NCI-H510A (cell line): Measurements from ENCODE around the gene DLG1.

ENCODE experiments used
- DNase-seq: peaks from one replicate; lab custom pipeline; 2025; lab: John Stamatoyannopoulos, UW

The DLG1 gene

DNA sequence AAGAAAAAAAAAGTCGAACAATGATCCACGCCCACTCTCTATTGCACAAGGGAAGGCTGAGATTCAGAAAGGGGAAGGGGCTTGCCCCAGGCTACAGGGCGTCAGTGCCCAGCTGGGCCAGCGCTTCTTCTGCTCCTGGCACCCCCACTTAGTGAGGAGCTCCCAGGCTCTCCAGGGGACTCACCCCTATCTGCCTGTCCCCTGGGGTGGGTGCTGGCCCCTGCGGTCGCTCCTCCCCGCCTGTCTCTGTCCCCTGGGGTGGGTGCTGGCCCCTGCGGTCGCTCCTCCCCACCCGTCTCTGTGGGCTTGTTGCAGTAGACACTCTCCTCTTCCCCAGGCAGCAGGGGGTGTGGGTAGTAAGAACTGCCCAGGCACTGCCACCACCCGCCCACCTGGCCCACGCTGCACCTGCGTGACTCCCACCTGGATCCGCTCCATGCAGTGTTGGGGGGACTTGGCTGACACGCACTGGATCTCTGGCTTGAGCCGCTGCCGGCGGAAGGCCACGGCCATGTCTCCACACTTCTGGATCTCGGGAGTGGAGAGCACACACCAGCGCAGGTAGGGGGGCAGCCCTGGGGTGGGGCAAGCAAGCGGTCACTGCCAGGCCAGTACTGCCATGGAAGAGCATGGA is 283.4 kb downstream of the DLG1 start:
- no peak for DNase-seq

DNA sequence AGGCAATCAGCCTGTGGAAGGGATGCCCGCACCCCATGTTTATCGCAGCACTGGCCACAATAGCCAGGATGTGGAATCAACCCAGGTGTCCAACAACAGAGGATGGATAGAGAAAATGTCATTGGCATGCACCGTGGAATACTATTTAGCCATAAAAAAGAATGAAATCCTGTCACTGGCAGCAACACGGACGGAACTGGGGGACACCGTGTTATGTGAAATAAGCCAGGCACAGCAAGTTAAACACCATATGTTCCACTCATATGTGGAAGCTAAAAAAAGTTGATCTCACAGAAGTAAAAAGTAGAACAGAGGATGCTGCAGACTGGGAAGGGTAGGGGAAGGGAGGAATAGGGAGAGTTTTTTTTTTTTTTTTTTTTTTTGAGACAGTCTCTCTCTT is 284.4 kb downstream of the DLG1 start:
- DNase-seq = no peak

DNA sequence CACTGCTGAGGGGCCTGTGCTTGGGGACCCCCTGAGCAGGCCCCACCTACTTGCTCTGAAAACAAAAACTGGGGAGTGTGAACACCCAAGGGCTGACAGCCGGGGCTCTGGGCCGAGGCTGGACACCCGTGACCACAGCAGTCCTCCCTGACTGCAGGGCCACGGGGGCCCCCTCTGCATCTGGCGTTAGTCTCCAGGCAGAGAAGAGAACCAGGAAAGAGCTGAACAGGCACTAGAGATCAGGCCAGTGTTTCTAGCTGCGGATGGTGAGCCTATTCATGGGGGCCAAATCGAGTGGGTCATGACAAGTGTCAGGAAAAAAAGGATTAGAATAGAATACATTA is 285.9 kb downstream of the DLG1 start:
- no peak for DNase-seq

DNA sequence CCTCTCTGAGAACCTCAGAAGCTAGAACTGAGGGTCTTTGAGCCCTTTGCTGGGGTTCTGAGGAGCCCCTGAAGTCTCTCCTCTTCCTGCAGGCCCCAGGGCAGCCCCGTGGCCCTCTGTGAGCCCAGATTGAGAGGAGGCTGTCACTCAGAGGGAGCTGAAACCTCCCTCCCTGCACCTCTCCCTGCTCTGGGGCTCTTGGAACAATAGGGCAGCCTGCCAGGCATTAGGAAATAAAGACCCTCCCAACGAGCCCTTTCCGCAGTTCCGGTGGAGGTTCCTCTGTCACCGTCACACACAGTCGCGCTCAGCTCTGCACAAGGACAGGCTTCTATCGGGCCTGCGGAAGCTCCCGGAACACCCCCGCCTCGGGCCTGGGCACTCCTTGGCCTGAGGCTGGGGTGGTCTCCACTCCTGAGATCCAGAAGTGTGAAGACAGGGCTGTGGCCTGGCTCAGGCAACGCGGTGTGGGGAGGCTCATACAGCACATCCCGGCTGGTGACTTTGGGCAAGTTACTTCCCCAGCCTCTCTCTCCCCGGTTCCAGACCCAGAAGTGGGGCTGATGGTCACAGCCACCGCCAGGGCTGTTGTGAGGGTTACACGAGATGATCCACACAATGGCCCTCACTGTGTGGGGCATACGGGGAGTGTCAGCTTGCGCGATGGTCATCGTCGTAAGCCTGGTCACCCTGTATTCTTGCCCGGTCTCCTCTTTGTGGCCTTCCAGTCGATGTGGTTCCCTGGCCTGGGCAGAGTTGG is 286.5 kb downstream of the DLG1 start:
- no peak for DNase-seq

DNA sequence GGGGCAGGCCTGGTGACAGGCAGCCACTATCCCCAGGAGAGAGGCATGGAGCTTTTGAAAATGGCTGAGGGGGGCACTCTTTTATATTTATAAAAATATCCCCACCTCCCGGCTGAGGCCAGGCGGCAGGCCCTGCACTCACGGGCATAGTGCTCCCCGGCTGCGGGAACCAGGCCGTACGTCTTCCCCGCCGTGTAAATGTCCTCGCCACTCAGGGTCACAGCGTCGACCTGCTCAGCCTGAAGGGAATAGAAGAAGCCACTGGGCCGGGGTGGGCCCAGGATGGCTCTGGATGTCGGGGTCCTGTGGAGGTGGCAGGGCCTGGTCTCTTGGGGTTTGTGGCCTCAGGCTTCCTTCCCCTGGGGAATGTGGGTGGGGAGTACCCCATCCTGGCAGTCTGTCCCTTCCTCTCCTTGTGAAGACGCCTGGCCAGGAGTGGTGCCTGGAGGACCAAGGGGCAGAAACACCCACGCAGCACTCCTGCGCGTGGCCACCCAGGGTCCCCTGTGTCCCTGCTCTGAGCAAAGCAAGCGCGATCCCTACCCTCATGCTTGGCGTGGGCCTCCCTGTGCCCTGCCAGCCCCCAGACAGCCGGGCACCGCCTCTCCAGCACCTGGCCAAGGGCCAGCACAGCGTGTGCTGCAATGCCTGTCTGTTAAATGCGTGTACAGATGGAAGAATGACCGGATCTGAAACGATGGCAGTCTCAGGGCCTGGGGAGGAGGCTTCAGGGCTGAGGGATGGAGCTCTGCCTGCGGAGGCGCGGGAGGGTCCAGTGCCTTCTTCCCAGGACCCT is 287.7 kb downstream of the DLG1 start:
- DNase-seq = no peak

DNA sequence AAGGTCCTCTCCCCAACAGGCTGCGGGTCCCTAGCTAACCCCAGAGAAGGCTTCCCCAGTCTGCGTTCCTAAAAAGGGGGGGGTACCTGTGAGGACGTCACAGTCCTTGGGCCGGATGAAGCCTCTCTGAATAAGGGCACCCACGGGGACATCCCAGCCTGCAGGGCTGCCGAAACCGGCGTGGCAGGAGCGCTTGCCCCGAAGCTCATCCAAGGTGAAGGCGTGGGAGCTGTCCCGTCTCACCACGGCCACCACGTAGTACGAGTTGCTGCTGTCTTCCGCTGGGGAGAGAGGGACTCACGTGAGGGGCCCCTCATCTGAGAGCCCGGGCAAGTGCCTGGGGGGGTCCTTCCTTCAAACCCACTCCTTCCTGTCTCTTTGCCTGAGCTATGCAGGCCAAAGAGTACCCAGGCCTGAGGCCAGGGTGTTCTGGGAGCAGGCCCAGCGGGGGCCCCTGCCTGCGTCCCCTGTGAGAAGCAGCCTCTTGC is 288.8 kb downstream of the DLG1 start:
- DNase-seq = no peak

DNA sequence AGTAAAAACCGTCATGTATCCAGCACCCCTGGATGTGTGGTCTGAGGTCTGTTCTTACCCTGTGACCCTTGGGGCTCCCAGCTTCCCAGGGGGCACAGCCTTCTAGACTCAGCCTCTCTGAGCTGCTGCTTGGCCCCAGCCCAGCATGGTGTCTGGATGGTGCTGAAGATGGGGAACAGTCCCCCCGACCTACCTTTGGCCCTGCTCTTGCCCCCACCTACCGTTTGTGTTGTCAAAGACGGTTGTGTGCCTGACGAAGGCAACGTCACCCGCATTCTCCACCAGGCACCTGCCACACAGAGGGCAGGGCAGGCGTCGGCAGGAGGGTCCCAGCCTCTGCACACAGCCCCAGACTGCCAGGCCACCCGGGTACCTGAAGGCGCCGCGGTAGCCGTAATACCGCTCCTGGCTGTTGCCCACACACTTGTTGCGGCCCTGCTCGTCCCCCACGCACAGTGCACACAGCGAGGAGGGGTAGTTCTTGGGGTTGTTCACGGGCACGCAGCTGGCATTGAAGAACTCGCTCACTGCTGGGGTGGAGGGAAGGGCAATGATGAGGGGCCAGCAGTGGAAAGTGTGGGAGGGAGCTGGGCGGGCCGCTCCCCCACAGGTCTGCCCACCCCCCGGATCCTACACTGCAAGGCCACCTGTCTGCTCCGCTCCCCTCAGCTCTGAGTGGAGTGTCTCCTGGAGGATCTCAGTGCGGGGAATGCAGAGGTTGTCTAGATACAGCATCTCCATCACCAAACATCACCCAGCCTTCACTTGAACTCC is 289.8 kb downstream of the DLG1 start:
- DNase-seq = no peak

DNA sequence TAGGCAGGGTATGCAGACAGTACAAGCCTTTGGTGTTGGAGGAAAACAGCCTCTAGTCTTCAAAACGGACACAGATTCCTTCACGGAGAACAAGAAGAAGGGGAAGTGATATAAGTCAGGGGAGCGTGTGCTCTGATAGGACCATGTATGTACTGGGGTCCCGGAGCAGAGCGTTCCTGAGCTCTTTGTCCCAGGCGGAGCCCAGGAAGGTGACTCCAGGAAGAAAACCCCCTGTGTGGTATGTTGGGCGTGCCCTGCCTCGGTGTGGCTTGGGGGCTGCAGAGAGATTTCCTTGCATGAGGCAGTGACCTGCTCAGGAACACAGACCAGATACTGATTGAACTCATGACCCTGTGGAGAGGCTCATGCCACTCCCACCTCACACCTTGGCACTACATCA is 290.5 kb downstream of the DLG1 start:
- no peak for DNase-seq

DNA sequence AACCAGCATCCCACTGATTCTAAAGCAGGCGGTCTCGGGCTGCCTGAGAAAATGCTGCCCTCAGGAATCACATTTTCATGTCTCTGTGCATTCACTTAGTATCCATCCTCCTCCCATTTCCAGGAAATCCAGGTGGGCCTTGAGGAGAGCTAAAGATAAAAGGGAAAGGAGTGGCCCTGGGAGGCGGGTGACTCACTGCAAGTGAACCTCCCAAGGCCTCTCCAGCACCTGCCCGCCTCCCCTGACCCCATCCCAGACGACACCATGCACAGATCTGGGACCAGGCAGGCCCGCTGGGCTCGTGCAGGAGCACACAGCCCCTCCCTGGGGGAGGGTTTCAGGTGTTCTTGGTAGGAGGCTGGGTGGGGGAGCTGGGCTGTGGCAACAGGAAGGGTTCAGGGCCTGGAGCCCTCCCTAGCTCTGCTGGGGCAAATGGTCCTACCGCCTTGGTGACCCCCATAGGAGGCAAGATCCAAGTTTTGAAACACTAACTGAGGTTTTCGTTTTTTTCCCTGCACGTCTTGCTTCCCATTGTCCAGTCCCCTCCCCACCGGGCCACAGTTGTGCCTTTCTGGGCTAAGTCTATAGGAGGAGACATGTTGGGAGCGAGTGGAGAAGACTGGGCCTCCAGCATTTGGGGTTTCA is 291.0 kb downstream of the DLG1 start:
- no peak for DNase-seq

DNA sequence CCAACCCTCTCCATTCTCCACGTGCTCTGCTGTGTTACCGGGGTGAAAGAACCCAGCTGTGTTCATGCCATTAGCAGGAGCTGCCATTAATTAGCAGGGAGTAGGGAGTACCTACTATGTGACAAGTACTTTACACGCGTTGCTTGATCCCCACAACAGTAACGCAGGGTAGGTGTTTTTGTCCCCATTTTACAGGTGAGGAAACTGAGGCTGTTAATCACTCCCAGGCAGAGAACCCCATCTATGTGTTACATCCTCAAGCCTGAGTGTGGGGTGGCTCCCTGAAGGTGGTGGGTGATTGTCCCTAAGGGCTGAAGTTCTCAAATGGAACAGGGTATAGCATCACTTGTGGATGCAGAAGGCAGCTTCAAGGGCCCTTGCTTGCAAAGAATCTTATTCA is 291.6 kb downstream of the DLG1 start:
- no peak for DNase-seq

DNA sequence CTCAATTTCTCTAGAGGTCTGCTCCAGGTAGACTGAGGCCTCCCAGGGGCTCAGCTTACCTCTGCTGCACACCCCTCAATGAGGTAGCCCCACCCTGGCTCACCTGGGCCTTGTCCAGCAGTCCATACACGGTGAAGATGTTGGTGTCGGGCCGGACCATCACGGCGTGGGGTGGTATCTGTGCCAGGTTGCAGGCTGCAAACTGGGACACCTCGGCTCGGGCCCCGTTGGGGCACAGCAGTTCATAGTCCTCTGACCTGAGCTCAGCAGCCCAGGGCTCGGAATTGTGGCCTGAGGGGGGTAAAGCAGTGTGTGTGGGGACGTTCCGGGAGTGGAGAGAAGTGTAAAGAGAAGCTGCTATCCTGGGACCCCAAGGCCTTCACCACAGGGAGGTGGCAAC is 292.0 kb downstream of the DLG1 start:
- no peak for DNase-seq

DNA sequence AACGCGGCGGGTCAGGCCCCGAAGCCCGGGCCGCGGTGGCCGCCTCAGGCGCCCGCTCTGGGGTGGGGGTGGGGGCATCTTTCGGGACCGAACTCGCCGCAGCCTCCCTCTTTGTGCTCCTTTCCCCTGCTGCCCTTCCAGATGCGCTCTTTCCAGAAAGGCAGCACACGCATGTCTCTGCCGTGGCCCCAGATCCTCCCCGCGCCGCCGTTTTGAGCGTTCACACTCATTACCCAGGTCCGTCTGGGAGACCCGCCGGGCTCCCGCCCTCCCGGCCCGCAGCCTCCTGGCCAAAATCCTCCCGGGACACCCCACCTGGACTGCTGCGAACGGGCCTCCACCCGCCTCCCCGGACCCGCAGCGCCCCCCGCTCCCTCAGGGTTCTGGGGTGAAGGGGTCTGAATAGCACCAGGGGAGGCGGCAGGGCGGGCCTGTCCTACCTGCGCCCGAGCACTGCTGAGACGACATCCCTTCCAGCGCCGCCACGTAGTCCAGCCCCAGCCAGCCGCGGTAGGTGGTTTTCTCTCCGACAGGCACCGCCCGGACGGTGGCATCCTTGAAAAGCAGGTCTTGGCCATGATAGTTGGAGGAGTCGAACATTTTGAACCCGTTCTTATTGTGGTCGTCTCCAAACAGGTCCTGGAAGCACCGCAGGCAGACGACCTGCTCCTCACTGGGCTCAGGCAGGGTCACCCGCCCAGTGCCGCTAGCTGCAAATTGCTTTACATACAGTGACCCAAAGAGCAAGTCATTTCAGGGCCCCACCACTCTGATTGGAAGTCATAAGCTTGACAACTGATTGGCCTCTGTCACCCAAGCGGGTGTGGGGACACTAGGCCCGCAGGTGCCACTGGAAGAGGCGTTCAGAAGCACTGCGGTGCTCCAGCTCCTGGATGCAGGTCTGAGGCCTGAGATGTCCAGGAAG is 294.7 kb downstream of the DLG1 start:
- DNase-seq = peak; percentile 39

DNA sequence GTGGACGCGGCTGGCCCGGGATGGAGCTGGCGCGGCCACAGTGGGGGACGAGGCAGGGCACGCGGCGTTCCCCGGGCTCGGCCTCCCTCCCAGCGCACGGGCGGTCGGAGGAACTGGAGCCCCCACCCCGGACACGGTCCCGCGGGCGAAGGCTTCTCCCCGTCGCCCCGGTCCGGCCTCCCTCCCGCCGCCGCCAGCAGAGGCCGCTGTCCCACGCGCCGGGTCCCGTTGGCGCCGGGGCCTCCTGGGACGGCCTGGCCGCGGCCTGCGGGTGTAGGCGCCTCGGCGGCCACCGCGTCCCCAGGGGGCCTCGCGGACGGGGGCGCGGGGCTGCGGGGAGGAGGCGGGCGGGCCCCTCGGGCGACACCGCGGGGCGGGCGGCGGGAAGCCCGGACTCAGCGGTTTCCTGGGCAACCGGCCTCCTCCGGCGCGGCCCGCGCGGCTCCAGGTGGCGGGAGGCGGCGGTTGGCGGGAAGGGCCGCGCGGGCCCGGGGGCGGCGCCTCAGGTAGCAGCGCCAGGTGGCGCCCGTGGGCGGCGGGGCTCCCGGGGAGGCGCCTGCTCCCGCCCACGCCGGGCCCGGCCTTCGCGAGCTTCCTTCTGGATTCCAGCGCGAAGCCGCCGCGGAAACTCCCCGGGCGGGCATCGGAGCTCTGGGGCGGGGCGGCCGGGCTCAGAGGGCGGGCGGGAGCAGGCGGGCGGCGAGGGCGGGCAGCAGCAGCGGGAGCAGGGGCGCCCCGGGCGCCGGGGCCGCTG is 295.5 kb downstream of the DLG1 start:
- peak; percentile 90 for DNase-seq

DNA sequence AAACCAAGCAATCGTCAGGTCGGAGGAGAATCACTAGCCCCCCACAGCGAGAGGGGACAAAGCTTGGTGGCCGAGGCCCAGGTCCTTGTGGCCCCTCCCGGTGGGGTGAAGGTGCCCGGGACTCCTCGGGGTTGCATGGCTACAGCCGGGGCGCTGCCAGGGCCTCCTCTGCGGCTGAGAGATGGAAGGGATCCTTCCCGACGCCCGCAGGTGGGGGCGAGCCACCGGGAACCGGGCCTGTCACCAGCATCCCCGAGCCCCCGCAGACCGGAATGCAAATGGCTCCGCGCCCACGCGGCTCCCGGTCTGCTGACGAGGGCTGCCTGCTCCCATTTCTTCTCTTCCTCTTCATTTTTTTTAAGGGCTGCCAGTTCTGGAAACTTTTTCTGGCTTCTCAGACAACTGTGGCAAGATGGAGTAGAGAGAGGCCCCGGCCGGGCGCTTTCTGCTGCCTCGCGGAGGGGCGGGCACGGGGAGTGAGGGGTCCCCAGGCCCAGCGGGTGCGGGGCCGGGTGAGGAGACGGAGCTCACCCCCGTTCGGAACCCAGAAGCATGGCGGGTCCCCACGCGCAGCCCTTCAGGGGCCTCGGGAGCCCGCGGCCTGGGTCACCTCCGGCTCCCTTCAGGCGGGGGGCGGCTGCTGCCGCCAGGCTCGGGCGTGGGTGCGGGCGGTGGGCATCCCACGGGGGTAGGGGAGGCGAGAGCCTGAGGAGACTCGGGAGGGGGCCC is 296.3 kb downstream of the DLG1 start:
- DNase-seq = no peak

DNA sequence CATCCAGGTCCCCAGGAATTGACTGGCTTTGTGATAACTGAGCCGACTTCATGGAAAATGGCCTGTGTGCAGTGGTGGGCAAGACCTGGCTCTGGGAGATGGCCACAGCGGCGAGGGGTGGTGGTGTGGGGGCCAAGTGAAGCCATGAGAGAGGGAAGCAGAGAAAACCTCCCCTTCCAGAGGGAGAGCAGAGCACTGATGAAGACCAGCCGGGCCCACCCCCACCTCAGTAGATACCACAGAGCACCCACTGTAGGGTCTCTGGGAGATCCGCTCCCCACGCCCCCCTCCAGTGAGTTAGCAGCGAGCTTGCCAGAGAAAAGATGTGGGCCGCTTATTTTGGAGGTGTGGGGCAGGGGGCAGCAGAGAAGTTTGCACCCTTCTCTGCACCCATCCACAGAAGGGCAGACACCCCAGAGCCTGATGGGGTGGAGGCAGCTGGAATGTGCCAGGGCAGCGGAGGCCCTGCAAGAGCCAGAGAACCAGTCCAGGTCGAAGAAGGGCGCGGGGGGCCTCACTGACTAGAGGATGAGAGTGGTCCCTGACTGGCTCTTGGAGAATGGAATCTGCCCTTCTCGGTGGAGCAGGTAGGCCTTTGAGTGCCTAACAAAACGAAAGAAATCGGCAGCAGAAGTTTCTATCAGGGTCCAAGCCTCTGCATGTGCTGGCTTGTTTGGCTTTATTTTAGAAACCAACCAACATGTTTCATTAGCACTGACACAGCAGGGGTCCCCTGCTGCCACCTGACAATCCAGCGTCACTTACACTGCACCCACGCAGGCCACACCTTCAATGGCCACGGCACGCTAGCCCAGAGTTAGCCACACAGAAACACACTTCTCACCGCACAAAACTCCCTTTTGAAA is 297.1 kb downstream of the DLG1 start:
- DNase-seq = no peak

DNA sequence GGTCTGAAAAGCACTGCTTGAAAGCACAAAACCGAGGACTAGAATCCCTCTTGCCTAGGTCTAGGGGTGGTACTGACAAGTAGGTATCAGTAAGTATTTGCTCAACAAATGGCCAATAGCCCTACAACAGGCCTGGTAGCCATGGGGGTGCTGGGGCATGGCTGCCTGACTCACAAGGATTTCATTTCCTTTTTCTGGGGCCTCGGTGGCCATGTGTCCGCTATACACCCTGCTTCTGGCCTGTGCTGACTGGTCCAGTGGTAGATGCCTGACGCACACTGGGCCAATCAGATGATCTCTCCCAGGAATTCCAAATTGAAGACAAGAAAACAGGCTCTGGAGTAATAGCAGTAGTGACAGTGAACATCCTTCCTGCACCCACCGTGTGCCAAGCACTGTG is 298.2 kb downstream of the DLG1 start:
- DNase-seq = no peak

DNA sequence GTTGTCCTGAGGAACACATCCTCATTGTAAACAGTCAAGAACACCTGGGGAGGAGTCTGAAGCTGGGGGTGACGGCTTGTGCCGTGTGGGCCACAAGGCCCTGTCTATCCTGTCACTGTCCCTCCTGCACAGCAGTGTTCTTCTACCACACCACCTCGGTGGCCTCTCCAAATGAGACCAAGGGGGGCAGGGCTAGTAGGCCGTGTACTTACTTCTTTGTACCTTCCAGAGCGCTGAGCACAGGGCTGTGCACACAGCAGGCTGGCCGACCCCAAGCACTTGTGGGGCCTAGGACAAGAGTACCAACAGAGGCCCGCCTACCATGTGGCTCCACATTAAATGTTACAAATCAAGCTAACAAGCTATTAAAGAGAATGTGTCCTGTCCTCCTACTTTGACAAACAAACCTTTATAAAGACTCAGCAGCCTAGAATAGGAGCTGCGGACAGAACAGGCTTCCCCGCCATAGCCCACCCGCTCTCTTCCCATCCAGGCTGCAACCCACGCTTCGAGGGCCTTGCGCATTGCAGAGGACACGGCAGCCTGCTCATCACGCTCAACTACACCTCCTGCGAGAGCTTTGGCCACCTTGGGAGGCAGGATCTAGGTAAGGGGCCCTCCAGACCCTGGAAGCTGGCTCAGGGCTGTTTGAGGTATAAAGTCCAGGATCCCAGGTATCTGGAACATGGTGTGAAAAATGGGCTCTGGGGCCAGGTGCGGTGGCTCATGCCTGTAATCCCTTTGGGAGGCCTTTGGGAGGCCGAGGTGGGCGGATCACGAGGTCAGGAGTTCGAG is 299.2 kb downstream of the DLG1 start:
- DNase-seq = no peak
